Mesenchymal stem cell (in vitro differentiated cells and primary cell): ENCODE data around the gene PPIB.

ENCODE experiments used
- DNase-seq: peaks from one replicate; pipeline ENCODE4 v3.0.0-alpha.2; 2013
- H2AFZ ChIP-seq: one replicate; pipeline ENCODE4 v1.6.1; 2013; ENCODE audit warnings: low read depth, mild to moderate bottlenecking, control low read depth, inconsistent platforms, low read length, moderate library complexity
- H2AK5ac ChIP-seq: 2 replicates; pipeline ENCODE4 v1.6.1; 2013; ENCODE audit warnings: low read length, moderate library complexity, mild to moderate bottlenecking, inconsistent platforms; ENCODE audit not compliant: severe bottlenecking
- H2BK120ac ChIP-seq: one replicate; pipeline ENCODE4 v1.6.1; 2013; ENCODE audit warnings: low read depth, mild to moderate bottlenecking, inconsistent platforms, low read length, moderate library complexity
- H2BK12ac ChIP-seq, 2 experiments: one replicate each; pipeline ENCODE4 v1.6.1; 2013; ENCODE audit warnings: inconsistent platforms in 2 of 2, low read length in 2 of 2, mild to moderate bottlenecking in 2 of 2, moderate library complexity in 2 of 2, control low read depth in 1 of 2
- H2BK15ac ChIP-seq: one replicate; pipeline ENCODE4 v1.6.1; 2013; ENCODE audit warnings: mild to moderate bottlenecking, low read depth, inconsistent platforms; ENCODE audit not compliant: poor library complexity, severe bottlenecking
- H2BK5ac ChIP-seq: 2 replicates; pipeline ENCODE4 v1.6.1; 2013; ENCODE audit warnings: low read depth, mild to moderate bottlenecking, low read length, control low read depth, inconsistent platforms; ENCODE audit not compliant: poor library complexity, severe bottlenecking
- H3K14ac ChIP-seq, 2 experiments: one replicate each; pipeline ENCODE4 v1.6.1; 2013; ENCODE audit warnings: inconsistent platforms in 2 of 2, low read length in 2 of 2, control low read depth in 1 of 2, mild to moderate bottlenecking in 1 of 2, moderate library complexity in 1 of 2
- H3K18ac ChIP-seq, 2 experiments: one replicate each; pipeline ENCODE4 v1.6.1; 2013; ENCODE audit warnings: inconsistent platforms in 2 of 2, low read length in 2 of 2, control low read depth in 1 of 2, low read depth in 1 of 2, mild to moderate bottlenecking in 1 of 2
- H3K23ac ChIP-seq, 2 experiments: one replicate each; pipeline ENCODE4 v1.6.1; 2013; ENCODE audit warnings: inconsistent platforms in 2 of 2, low read length in 2 of 2, mild to moderate bottlenecking in 2 of 2, moderate library complexity in 2 of 2, control low read depth in 1 of 2
- H3K27ac ChIP-seq: 2 replicates; pipeline ENCODE4 v1.5.1; 2013; ENCODE audit warnings: mild to moderate bottlenecking, moderate library complexity, low read length, control low read depth, inconsistent platforms; ENCODE audit not compliant: poor library complexity, severe bottlenecking
- H3K27me3 ChIP-seq, 2 experiments: 2 replicates each; pipeline versions ENCODE4 v1.6.1 to v1.7.0; 2013; ENCODE audit warnings: low read length in 2 of 2, mild to moderate bottlenecking in 2 of 2, moderate library complexity in 2 of 2, control low read depth in 1 of 2, inconsistent platforms in 1 of 2; ENCODE audit not compliant: control insufficient read depth in 1 of 2, insufficient read depth in 1 of 2
- H3K36me3 ChIP-seq, 2 experiments: 2 replicates each; pipeline versions ENCODE4 v1.6.1 to v1.7.0; 2013; ENCODE audit warnings: low read length in 2 of 2, control low read depth in 1 of 2, inconsistent platforms in 1 of 2, low read depth in 1 of 2, mild to moderate bottlenecking in 1 of 2; ENCODE audit not compliant: insufficient read depth in 2 of 2, control insufficient read depth in 1 of 2
- H3K4ac ChIP-seq, 2 experiments: one replicate each; pipeline ENCODE4 v1.6.1; 2013; ENCODE audit warnings: inconsistent platforms in 2 of 2, low read length in 2 of 2, mild to moderate bottlenecking in 2 of 2, moderate library complexity in 2 of 2, control low read depth in 1 of 2, low read depth in 1 of 2
- H3K4me1 ChIP-seq: 2 replicates; pipeline ENCODE4 v1.6.1; 2013; ENCODE audit warnings: low read depth, low read length, control low read depth; ENCODE audit not compliant: control insufficient read depth, insufficient read depth
- H3K4me2 ChIP-seq: 2 replicates; pipeline ENCODE4 v1.6.1; 2013; ENCODE audit warnings: low read length, mild to moderate bottlenecking, inconsistent platforms; ENCODE audit not compliant: poor library complexity, severe bottlenecking
- H3K4me3 ChIP-seq, 2 experiments: 2 replicates each; pipeline versions ENCODE4 v1.5.1 to v1.7.0; 2013; ENCODE audit warnings: low read length in 2 of 2, mild to moderate bottlenecking in 2 of 2, control low read depth in 1 of 2, low read depth in 1 of 2; ENCODE audit not compliant: insufficient read depth in 1 of 2
- H3K79me1 ChIP-seq: replicated peaks from 2 replicates; pipeline ENCODE4 v1.6.1; 2013; ENCODE audit warnings: mild to moderate bottlenecking, control low read depth, low read length, inconsistent platforms; ENCODE audit not compliant: poor library complexity, severe bottlenecking
- H3K9ac ChIP-seq: 2 replicates; pipeline ENCODE4 v1.7.0; 2013; ENCODE audit warnings: mild to moderate bottlenecking, low read length, moderate library complexity
- H3K9me3 ChIP-seq: 2 replicates; pipeline ENCODE4 v1.7.0; 2013; ENCODE audit warnings: mild to moderate bottlenecking, low read length; ENCODE audit not compliant: control insufficient read depth
- H4K8ac ChIP-seq: one replicate; pipeline ENCODE4 v1.6.1; 2013; ENCODE audit warnings: inconsistent platforms, mild to moderate bottlenecking, low read length, moderate library complexity
- H4K91ac ChIP-seq: one replicate; pipeline ENCODE4 v1.6.1; 2013; ENCODE audit warnings: mild to moderate bottlenecking, low read length, inconsistent platforms
- WGBS: methylation state at CpG from one replicate; pipeline ENCODE4 v1.1.7; 2013; ENCODE audit warnings: mixed read lengths; 5-methylcytosine and 5-hydroxymethylcytosine counted together

PPIB gene

DNA sequence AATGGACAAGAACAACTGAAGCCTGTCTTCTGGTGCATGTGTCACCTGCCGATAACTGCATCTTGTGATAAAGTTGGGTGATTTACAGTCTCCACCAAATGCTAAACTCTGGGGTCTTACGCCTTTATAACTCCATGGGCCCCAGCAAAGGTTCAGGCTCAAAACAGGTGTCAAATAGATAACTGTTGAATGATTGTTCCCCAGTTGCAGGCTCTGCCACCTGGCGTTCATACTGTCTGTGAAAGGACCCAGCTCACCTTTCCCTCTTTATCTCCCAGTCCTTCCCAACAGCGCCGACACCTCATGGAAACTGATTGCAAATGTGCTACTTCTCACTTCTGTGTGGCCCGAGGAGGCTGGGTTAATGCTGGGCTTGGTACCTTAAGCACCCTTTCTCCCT, 19.5 kb downstream of the PPIB start:
- Histone ChIP-seq H2AFZ (no peak overlapping the region), H3K4ac (no peak overlapping the region), H3K27ac (no peak overlapping the region), H3K9me3 (no peaks in the 10 kb centered on the region), H4K91ac (no peak overlapping the region), H3K79me1 (peaks cover 7% of the 10 kb centered on the region), H3K4me3 (no peak overlapping the region), H3K14ac (no peak overlapping the region), H3K23ac (no peak overlapping the region), H2BK120ac (no peak overlapping the region), H2BK5ac (no peak overlapping the region), H2AK5ac (no peak overlapping the region), H3K27me3 (no peaks in the 10 kb centered on the region), H3K4me2 (no peak overlapping the region), H3K18ac (no peak overlapping the region), H2BK15ac (no peak overlapping the region), H3K9ac (no peak overlapping the region), H3K4me1 (peaks cover 27% of the 10 kb centered on the region), H4K8ac (no peak overlapping the region), H2BK12ac (no peak overlapping the region), H3K36me3 (peaks cover 43 to 63% of the 10 kb centered on the region in 2 experiments)
- WGBS: 99% methylated on average over 6 of the region's 6 CpGs
- no peak for DNase-seq

DNA sequence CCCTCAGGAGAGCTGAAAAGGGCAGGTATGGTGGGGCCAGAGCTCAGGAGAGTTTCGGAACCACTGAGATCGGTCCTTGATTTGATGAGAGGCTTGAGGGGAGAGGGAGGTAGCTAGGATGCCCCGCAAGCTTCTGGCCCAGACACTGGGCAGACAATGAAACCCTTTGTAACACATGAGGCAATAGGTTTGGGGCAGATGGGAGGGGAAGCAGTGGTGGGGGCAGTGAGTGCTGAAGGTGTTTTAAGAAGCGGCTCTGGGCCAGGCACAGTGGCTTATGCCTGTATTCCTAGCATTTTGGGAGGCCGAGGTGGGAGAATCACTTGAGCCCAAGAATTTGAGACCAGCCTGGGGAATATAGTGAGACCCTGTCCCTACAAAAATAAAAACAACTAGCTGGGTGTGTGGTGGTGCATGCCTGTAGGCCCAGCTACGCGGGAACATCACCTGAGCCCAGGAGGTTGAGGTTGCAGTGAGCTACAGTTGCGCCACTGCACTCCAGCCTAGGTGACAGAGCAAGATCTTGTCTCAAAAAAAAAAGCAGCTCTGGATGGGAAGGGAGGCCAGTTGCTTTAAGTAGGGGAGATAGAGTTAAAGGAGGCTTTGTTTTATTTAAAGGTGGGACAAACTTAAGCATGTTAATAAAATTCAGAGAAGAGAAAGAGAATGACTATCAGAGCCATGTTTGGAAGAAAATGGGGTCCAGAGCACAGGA, 20.9 kb downstream of the PPIB start:
- H4K91ac ChIP-seq: no peak overlapping the region
- WGBS: over 99% methylated on average over 8 of the region's 8 CpGs
- no peak overlapping the region for H3K23ac ChIP-seq
- H2BK15ac ChIP-seq: no peak overlapping the region
- no peak overlapping the region for H3K27ac ChIP-seq
- no peak overlapping the region for H3K18ac ChIP-seq
- H3K9me3 ChIP-seq: no peaks in the 10 kb centered on the region
- H3K4ac ChIP-seq: no peak overlapping the region
- H3K4me1 ChIP-seq: peaks cover 27% of the 10 kb centered on the region
- H2BK12ac ChIP-seq: no peak overlapping the region
- H3K36me3 ChIP-seq: peaks cover 45 to 77% of the 10 kb centered on the region in 2 experiments
- no peak overlapping the region for H3K9ac ChIP-seq
- DNase-seq: no peak
- no peak overlapping the region for H2BK120ac ChIP-seq
- no peak overlapping the region for H3K4me2 ChIP-seq
- H4K8ac ChIP-seq: no peak overlapping the region
- H2BK5ac ChIP-seq: no peak overlapping the region
- H3K27me3 ChIP-seq: no peaks in the 10 kb centered on the region
- no peak overlapping the region for H3K4me3 ChIP-seq
- peaks cover 7% of the 10 kb centered on the region for H3K79me1 ChIP-seq
- H2AFZ ChIP-seq: no peak overlapping the region
- no peak overlapping the region for H3K14ac ChIP-seq
- H2AK5ac ChIP-seq: no peak overlapping the region

DNA sequence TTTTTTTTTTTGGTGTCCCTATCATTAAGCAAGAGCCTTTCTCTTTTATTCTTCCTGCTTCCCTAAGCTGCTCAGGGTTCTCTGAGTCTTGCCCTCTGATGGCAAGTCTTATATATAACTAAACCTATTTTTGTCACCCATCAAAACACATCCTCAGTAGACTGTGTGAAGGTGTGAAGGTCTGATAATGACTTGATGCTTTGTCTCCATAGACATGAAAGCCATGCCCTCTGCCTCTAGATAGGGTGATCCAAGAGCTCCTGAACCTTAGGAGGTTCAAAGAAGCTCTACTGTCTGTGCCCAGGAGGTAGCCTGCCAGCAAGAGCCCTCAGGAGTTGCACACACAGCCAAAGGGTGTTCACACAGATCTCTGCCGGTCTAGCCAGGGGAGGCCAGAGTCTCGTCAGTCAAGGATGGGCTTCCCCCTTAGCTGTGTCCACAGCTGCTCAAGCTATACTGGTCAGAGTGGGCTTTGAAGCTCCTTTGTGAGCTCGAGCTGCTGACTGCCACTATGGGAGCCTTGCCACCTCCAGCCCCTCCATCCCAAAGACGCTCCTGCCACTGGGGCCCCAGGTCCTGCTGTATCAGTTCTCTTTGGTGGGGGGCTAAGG, 24.4 kb downstream of the PPIB start:
- H2AFZ ChIP-seq: no peak overlapping the region
- H3K4me1 ChIP-seq: peaks cover 11% of the 10 kb centered on the region
- WGBS: 91% methylated on average over 3 of the region's 4 CpGs
- no peak overlapping the region for H3K4me3 ChIP-seq
- no peak overlapping the region for H3K27ac ChIP-seq
- no peak overlapping the region for H3K4me2 ChIP-seq
- H3K18ac ChIP-seq: no peak overlapping the region
- DNase-seq: no peak
- no peak overlapping the region for H2BK12ac ChIP-seq
- H2BK15ac ChIP-seq: peak overlapping the region; percentile 31
- no peak overlapping the region for H2AK5ac ChIP-seq
- H3K36me3 ChIP-seq: peaks cover 61 to 80% of the 10 kb centered on the region in 2 experiments
- H4K91ac ChIP-seq: no peak overlapping the region
- H3K14ac ChIP-seq: no peak overlapping the region
- no peaks in the 10 kb centered on the region for H3K27me3 ChIP-seq
- H3K9ac ChIP-seq: no peak overlapping the region
- no peak overlapping the region for H3K4ac ChIP-seq
- H3K23ac ChIP-seq: no peak overlapping the region
- no peaks in the 10 kb centered on the region for H3K9me3 ChIP-seq
- no peak overlapping the region for H2BK5ac ChIP-seq
- no peak overlapping the region for H4K8ac ChIP-seq
- peaks cover 14% of the 10 kb centered on the region for H3K79me1 ChIP-seq
- no peak overlapping the region for H2BK120ac ChIP-seq

DNA sequence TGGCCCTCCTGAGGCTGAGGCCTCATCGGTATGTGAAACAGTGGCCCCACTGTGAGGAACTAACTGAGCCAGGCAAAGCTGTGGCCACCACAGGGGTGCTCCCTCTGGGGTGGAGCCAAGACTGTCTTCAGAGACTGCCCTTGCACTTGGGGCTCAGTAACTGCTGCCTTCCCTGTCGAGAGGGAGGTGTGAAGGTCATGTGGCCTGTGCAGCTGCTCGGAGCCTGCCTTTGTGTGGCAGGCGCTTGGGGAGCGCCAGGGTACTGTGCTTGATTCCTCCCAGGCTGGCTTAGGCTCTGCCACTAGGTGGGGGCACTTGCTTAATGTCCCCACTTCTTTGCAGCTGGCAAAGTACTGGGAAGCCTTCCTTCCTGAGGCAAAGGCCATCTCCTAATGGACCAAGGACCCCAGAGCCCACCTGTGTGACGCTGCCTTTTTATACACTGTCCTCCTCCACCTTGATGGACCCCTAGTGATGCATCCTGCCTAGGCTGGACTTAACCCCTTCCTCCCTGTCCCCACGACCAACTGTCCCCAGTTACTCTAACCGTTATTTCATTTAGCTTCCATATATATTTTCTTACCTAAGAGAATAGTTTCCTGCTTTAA, 25.5 kb downstream of the PPIB start:
- Histone ChIP-seq H3K36me3 (peaks cover 65 to 79% of the 10 kb centered on the region in 2 experiments), H3K14ac (no peak overlapping the region), H3K4me3 (no peak overlapping the region), H3K9ac (no peak overlapping the region), H2BK12ac (no peak overlapping the region), H3K4me2 (no peak overlapping the region), H3K27ac (no peak overlapping the region), H2BK5ac (no peak overlapping the region), H4K91ac (no peak overlapping the region), H3K18ac (no peak overlapping the region), H3K4ac (no peak overlapping the region), H3K23ac (no peak overlapping the region), H2AK5ac (no peak overlapping the region), H3K79me1 (peaks cover 22% of the 10 kb centered on the region), H3K4me1 (peaks cover 10% of the 10 kb centered on the region), H4K8ac (no peak overlapping the region), H2AFZ (no peak overlapping the region), H3K27me3 (no peaks in the 10 kb centered on the region), H3K9me3 (no peaks in the 10 kb centered on the region), H2BK15ac (no peak overlapping the region), H2BK120ac (no peak overlapping the region)
- no peak for DNase-seq
- 88% methylated on average over 6 of the region's 8 CpGs for WGBS
